Measurements from ENCODE around the gene ANKRD27.
"Not testable (repeated sequence)": the region's sequence is repeated elsewhere in the genome, so short reads cannot be mapped to it uniquely, and the experiment has no call there.

ANKRD27 gene

DNA sequence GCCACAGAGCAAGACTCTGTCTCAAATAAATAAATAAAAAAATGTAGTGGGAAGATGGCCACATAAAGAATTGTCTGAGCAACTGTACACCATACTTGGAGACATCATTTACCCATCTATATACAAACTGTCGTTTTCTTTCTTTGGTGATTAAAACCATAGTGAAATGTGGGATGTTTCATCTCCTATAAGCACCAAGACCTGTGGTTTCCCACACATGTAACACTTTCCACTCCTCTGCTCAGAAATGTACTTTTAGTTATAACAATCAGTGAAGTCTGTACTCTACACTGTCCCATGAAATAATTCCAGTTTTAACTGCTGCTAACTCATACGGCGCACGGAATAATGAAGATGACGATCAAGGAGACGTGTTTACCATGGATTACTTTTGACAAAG is 75.7 kb downstream of the ANKRD27 start:
- peak in 1 of 5 experiments; percentile 11 for DNase-seq

DNA sequence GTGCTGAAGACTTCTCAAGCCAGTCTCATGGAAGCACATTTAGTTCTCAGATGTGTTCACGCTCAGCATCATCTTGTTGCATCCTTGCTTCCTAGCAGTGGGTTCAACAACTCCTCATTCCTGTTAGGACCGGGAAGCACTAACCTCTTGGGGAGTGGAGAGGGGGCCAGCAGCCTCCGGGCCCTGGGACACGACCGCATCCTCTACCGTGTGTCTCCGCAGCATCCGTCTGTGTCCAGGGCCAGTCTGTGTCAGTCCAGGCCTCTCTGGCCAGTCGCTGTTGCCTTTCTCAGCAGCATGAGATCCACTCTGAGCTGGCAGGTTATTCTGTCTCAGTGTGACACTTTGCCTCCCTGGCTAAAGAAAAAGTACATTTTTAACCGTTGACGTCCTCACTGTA is 77.0 kb downstream of the ANKRD27 start:
- no peak for DNase-seq

DNA sequence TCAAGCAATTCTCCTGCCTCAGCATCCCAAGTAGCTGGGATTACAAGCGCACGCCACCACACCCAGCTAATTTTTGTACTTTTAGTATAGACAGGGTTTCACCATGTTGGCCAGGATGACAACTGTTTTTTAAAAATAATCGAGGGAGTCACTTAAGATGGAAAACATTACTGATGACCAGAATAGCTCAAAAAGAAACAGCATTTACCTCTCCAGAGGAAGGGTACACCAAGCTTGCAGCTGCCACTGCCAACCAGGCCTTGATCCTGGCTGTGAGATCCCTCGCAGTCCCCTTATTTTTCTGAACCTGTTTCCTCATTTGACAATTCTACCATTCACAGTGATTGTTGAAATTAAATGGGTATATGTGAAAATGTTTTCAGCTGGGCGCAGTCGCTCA is 79.5 kb downstream of the ANKRD27 start:
- DNase-seq: no peak

DNA sequence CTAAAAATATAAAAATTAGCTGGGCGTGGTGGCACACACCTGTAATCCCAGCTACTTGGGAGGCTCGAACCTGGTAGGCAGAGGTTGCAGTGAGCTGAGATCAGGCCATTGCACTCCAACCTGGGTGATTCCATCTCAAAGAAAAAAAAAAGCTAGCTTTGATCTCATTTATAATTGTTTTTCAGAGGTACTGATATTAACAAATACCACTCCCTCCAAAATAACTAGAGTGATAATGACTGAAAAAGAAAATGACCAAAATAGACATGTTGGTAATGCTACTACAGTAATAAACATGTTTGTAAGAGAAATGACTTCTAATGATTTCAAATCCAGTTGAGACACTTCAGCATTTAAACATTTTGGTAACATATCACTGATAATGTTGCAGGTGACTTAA is 81.0 kb downstream of the ANKRD27 start:
- no peak for DNase-seq

DNA sequence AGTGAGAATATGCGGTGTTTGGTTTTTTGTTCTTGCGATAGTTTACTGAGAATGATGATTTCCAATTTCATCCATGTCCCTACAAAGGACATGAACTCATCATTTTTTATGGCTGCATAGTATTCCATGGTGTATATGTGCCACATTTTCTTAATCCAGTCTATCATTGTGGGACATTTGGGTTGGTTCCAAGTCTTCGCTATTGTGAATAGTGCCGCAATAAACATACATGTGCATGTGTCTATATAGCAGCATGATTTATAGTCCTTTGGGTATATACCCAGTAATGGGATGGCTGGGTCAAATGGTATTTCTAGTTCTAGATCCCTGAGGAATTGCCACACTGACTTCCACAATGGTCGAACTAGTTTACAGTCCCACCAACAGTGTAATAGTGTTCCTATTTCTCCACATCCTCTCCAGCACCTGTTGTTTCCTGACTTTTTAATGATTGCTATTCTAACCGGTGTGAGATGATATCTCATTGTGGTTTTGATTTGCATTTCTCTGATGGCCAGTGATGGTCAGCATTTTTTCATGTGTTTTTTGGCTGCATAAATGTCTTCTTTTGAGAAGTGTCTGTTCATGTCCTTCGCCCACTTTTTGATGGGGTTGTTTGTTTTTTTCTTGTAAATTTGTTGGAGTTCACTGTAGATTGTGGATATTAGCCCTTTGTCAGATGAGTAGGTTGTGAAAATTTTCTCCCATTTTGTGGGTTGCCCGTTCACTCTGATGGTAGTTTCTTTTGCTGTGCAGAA is 87.1 kb downstream of the ANKRD27 start:
- not testable (repeated sequence) for DNase-seq

DNA sequence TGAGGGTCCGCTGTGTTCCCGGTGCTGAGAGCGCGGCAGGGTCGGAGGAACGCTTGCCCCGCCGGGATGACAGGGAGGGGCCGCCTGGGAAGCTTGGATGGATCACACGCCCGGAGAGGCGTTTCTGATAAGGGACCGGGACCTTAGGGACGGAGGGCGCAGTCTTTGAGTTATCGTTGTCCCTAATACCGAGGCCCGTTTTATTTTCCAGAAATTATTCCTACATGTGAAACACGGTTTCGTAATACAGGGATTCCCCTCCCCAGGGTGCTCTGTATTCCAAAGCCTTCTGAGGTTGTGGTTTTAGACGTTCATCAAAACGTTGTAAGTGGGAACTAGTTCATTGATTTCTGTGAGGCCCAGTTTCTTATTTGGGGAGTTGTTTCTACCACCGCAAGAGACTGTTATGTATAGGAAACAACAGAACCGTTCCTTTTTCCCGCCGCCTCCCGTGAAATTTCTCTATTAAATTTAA is 93.2 kb downstream of the ANKRD27 start:
- DNase-seq: no peak

DNA sequence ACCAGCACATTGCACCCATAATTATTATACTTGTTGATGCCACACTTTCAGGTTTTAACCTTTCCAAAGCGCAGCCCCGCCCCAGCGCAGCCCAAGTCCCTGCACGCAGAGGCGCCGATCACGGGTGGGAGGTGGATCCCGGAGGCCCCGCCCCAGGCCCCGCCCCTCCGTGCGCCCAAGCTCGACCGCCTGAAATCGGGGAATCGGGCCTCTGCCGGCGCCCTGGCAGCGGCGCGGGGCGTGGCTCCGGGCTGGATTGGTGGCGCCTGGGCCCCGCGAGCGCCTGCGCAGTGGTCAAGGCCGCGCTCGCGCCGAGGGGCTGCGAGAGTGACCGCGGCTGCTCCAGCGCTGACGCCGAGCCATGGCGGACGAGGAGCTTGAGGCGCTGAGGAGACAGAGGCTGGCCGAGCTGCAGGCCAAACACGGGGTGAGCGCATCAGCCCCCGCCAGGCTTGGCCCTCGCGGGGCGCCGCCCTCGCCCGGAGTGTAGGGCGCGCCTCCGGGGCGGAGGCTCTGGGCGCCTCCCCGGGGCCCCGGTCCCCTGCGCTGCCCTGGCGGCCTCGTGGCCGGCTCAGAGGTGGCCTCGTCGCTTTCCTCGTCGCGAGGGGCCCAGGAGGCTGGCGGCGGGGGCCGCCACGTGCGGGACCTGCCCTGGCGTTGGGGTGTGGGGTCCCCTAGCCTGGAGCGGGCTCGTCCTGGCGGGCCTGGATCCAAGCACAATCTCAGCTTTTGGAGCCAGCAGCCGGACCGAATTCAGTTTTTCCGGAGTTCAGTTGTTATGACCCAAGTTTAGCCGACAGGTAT is 93.9 kb downstream of the ANKRD27 start, which contains the start of gene PDCD5:
PDCD5 (plus strand) TSS at position 290 of the 804 bp plus-strand sequence; CDS start at position 362, 72 bp downstream.
- DNase-seq: peak; percentile 87 to 98 (median 96)

DNA sequence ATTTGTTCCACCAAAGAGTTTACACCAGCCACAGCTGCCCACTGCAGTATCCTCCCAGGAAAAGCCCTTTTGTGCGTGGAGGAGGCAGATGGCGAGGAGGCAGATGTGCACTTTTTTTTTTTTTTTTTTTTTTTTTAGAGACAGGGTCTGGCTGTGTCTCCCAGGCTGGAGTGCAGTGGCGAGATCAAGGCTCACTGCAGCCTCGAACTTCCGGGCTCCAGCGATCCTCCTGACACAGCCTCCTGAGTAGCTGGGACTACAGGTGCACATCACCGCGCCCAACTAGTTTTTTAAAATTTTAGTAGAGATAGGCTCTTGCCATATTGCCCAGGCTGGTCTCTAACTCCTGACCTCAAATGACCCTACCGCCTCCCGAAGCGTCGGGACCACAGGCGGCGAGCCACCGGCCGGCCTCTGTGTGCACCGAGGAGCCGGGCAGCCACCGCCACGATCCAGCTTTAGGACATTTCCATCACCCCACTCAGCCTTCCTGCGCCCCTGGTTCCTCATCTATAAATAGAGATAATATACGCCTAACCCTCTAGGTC is 94.6 kb downstream of the ANKRD27 start:
- DNase-seq: no peak

DNA sequence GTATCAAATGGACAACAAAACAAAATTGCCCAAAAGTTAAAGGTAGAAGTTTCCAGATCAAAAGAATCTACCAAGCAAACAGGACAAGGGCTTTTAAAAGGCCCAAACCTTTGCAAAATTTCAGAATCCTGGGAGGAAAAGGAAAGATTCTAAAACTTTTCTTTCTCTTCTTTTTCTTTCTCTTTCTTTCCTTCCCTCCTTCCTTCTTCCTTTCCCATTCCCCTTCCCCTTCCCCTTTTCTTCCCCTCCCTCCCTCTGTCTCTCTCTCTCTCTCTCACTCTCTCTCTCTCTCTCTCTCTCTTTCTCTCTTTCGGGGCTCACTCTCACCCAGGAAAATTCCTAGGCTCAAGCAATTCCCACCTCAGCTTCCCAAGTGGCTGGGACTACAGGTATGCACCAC is 98.2 kb downstream of the ANKRD27 start:
- no peak for DNase-seq

DNA sequence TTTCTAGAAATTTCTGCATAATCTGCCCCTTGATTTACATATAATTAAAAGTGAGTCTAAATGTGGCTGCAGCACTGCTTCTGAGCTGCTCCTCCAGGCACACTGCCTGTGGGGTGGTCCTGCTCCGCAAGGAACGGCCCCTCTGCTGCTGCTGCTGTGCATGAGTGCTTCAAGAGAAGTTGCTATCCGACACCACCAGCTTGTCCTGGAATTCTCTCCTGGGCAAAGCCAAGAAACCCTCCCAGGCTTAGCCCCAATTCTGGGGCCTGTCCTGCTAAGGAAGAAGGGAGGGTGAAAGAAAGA is 101.5 kb downstream of the ANKRD27 start:
- DNase-seq: no peak

DNA sequence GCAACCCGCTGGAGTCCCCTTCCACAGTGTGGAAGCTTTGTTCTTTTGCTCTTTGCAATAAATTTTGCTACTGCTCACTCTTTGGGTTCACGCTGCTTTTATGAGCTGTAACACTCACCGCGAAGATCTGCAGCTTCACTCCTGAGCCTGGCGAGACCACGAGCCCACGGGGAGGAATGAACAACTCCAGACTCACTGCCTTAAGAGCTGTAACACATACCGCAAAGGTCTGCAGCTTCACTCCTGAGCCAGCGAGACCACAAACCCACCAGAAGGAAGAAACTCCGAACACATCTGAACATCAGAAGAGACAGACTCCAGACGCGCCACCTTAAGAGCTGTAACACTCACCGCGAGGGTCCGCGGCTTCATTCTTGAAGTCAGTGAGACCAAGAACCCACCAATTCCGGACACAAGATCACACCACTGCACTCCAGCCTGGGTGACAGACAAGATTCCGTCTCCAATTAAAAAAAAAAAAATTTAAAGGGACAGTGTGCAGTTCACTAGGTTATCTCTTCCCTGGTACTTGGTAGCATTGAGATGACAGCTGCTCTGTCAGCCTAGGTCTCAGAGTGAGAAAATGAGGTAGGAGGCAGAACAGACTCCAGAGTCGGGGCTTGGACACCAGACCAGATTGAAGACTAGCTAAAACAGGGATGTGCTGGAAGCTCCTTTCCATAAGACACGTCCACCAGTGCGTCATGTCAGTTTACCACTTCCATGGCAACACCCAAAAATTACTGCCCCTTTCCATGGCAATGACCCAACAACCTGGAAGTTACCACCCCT is 102.1 kb downstream of the ANKRD27 start:
- not testable (repeated sequence) for DNase-seq

DNA sequence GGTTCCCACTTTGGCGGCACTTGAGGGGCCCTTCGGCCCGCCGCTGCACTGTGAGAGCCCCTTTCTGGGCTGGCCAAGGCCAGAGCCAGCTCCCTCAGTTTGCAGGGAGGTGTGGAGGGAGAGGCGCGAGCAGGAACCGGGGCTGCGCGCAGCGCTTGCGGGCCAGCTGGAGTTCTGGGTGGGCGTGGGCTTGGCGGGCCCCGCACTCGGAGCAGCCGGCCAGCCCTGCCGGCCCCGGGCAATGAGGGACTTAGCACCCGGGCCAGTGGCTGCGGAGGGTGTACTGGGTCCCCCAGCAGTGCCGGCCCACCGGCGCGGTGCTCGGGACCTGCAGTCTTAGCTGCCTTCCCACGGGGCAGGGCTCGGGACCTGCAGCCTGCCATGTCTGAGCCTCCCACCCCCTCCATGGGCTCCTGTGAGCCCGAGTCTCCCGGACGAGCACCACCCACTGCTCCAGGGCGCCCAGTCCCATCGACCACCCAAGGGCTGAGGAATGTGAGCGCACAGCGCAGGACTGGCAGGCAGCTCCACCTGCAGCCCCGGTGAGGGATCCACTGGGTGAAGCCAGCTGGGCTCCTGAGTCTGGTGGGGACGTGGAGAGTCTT is 103.4 kb downstream of the ANKRD27 start:
- DNase-seq: not testable (repeated sequence)

DNA sequence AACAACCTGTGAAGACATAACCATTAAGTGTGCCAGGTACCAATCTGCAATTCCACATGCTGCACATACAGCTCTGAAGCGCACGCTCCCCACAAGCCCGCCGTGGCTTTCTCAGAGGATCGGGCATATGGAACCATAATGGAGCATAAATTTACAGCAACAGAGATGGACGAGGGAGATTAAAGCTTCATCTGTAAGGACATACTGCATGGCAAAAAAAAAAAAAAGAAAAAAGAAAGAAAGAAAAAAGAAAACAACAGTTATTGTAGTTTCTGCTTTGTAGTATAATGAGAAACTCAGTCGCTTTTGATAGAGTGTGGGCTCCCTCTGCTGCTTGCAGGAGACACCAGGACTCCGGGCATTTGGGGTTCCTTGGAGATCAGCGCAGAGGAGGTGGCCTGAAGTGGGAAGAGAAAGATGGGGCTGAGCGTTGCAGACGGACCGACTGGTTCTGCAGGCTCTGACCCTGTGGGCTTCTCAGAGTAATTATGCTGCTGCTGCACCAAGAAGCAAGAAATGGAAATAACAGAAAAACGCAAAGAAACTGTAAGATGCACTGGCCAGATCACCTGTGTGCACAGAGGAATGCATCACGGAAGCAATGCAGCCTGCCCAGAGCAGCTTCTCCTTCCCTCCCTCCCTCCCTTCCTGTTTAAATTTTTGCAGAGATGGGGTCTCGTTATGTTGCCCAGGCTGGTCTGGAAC is 104.7 kb downstream of the ANKRD27 start:
- peak in 2 of 5 experiments; percentile 33 to 58 for DNase-seq

DNA sequence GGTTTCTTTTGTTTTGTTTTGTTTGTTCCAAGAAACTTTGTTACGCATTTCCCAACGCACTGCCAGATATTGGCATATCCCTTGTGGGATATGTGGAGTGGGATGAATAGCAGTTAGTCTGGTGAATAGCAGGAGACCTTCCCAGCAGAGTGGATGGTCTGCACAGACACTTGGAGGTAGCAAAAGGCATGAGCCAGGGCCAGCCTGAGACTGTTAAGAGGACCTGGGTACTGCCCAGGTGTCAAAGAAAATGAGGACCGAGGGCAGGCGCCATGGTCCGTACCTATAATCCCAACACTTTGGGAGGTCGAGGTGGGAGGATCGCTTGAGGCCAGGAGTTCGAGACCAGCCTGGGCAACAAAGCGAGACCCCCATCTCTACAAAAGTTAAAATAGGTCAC is 107.5 kb downstream of the ANKRD27 start:
- DNase-seq: no peak

DNA sequence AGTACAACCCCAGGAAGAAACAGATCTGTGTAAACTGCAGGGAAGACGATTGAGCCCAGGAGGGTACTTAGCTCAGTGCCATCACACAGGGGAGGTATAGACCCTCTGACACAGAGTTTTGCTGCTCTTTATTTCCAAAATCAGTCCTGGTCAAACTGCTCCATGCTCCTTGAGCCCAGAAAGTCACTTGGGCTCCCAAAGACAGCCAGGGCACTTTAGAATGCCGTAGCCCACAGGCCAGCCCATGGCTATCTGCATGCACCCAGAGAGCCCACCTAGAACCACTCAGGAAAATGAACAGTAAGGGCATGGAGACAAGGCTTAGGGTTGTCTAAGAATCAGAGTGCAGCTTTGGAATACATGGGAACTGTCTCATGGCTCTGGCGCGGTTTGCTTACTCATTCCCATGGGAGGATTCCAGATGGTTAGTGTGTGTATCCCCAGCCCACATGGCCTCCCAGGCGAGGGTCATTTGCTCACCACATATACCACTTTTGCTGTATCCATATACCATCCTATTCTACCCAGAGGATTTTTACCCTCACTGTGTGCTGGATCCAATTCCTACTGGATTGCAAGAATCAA is 108.6 kb downstream of the ANKRD27 start:
- DNase-seq: no peak

DNA sequence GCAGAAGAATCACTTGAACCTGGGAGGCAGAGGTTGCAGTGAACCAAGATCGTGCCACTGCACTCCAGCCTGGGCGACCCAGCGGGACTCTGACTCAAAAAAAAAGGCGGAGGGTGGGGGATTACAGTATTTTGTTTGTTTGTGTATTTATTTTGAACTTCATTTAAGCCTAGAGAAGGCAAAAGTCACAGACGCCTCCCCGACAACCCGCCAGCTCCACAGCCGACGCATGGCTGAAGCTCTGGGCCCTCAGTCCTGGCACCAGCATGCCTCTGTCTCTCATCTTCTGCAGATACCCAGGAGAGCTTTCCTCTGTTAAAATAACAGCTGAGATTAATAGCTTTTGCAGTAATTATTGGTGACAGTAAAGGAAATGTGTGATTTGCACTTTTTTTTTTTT is 111.2 kb downstream of the ANKRD27 start:
- no peak for DNase-seq

DNA sequence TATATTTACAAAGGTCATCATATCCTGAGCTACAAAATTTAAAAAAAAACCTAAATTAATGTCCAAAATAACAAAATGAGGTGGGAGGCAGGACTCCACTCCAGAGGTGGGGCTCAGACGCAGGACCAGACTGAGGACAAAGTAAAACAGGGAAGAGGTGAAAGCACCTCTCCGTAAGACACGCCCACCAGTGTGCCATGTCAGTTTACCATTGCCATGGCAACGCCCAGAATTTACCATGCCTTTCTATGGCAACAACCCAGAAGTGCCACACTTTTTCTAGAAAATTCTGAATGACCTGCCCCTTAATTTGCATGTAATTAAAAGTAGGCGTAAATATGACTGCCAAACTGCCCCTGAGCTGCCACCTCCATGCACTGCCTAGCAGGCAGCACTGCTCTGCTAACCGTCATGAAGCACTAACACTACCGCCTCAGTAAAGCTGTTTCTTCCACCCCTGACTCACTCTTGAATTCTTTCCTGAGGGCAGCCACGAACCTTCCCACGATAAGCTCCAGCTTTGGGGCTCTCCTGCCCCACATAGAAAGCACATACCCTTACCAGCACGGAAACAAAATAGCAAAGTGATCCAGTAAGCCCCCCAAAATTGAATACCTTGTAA is 116.3 kb downstream of the ANKRD27 start:
- DNase-seq: no peak

DNA sequence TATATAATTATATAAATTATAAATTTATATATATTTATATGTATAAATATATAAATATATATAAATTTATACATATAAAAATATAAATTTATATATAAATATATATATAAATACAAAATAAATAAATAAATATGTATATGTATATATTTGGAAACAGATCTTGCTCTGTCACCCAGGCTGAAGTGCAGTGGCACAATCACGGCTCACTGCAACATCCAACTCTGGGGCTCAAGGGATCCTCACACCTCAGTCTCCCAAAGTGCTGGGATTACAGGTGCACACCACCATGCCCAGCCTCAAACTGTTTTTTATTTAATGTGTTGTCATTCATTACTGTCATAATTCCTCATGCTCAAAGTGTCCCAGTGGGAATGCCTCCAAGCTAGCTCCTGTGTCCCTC is 119.2 kb downstream of the ANKRD27 start:
- no peak for DNase-seq

DNA sequence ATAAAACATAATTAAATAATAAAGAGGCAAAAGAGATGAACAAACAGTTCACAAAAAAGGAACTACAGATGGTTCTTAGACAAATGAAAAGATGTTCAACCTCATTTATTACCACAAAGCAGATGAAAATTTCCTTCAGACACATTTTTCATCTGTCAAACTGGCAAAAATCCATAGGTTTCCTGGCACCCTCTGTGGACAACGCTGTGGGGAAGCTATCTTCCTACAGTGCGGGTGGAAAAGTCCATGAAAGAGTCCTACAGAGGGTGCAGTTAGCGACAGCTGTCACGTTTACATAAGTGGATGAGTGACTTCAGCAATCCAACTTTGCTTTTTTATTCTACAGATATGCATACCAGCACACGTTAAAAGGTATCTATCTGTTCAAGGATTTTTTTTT is 124.3 kb downstream of the ANKRD27 start:
- DNase-seq: no peak
